ENCODE results near the gene ZBTB7C.

ZBTB7C gene

GRCh38 chr18:48038636-48039035, 370.5 kb downstream of the ZBTB7C start (continued):
- TF ChIP-seq KLF8 (tag by site-specific recombination; IDR thresholded peaks at IDR 0.05), result no peak

DNA sequence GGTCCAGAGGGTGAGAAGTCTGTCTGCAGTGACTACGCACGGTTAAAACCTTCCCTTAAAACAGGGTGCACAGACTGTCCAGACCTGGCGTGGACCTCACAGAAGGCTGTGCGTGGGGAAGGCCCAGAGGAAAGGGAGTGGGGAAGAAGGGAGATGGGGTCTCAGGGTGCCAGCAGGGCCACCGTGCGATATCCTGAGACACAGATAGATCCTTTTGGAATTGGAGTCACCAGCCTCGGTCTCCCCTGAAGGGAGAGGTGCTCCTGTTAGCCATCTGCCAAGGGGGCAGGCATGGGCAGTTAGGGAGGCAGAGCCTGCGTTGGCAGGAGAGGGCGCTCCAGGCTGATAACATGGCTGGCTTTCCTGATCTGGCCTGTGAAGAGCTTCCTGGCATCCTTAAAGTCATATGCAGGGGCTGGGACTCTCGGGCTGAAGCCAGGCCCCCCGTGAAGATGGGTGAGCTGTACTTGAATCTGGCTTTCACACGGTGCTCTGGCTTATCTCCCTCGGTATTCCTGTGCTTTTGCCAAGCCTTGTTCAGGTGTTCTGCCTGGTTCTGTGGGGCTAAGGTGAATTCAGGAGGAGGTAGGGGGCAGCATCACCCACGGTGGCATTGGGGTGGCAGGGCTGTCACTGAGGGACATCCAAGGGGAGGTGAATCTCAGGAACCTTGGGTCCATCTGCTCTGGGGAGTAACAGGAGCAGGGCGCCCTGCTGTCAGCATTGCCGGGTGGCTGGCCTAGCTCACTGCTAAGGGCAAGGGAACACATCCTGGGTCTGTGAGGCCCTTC, 371.5 kb downstream of the ZBTB7C start:
- TF ChIP-seq PRDM1 (tag by site-specific recombination; IDR thresholded peaks at IDR 0.05), result no peak
- TF ChIP-seq ZSCAN23 (tag by site-specific recombination; IDR thresholded peaks at IDR 0.05), result no peak
- TF ChIP-seq ZNF704 (tag by site-specific recombination; IDR thresholded peaks at IDR 0.05), result no peak
- TF ChIP-seq GLIS1 (tag by site-specific recombination; IDR thresholded peaks at IDR 0.05), result peak; percentile 32; the same call in 1 of the 2 replicates
- TF ChIP-seq ZBTB26 (tag by site-specific recombination; optimal IDR thresholded peaks at IDR 0.05), result no peak
- no peak for TF ChIP-seq WT1 (tag by site-specific recombination; IDR thresholded peaks at IDR 0.05)
- no peaks in the 10 kb centered on the region for H3K9me3 ChIP-seq (ENCODE audit: control insufficient read depth, insufficient read depth, low read depth, low read length)
- H3K27ac ChIP-seq (ENCODE audit: extremely low read depth, low read depth, low read length), result no peak overlapping the region
- no peaks in the 10 kb centered on the region for H3K4me1 ChIP-seq (ENCODE audit: control insufficient read depth, insufficient read depth, low read length)
- POLR2A ChIA-PET, result no interaction called here
- no peak overlapping the region for H3K4me3 ChIP-seq (ENCODE audit: low read depth, low read length)
- CTCF ChIA-PET, result interaction anchor here (0.6 to 2.4 kb wide), 8 partner anchors 50 to 414 kb away, joined by 3 to 13 read pairs (median 4); no protein-coding TSS in a partner anchor
- no peaks in the 10 kb centered on the region for H3K36me3 ChIP-seq (ENCODE audit: control insufficient read depth in 2 of 2, insufficient read depth in 1 of 2, low read length in 2 of 2)

DNA sequence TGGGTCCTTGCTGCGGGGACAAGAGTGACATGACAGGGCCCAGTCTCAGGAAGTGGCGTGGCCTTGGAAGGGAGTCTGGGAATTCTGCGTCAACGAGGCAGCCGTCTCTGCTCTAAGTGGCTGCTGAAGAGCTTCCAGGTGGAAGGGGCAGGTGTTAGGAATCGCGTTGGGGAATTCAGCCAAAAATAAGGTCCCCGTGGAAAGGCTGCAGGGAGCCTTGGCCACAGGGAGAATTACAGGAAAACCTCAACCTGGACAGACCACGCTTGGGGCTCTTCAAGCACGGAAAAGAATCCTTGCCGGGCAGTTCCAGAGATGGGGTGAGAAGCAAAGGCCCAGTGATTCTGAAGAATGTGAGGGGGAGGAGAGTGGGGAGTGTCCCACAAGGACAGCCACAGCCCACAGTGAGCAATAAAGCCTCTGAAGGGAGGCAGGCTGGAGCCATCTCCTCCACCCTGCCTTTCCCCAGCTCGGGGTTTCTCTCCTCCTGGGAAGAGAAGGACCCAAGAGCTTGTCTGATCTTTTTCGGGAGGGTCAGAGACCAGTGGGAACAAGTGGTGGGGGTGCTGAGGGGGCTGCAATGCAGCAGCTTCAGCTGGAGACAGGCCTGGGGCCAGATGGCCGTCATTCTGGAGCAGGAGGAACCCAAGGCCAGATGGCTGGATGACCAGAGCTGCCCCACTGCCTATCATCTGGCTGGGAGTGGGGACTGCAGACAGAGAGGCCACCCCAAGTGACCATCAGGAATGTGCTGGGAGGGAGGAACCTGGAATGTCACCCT, 372.4 kb downstream of the ZBTB7C start:
- Histone ChIP-seq H3K27ac (ENCODE audit: extremely low read depth, low read depth, low read length) (no peak overlapping the region), H3K9me3 (ENCODE audit: control insufficient read depth, insufficient read depth, low read depth, low read length) (no peaks in the 10 kb centered on the region), H3K4me3 (ENCODE audit: low read depth, low read length) (no peak overlapping the region), H3K4me1 (ENCODE audit: control insufficient read depth, insufficient read depth, low read length) (no peaks in the 10 kb centered on the region), H3K36me3 (ENCODE audit: control insufficient read depth in 2 of 2, insufficient read depth in 1 of 2, low read length in 2 of 2) (no peaks in the 10 kb centered on the region)
- ChIA-PET POLR2A (no interaction called here), CTCF (interaction anchor here (0.6 to 2.4 kb wide), 5 partner anchors 97 to 409 kb away, joined by 3 to 13 read pairs (median 4); no protein-coding TSS in a partner anchor)
- no peak for TF ChIP-seq ZNF555 (tag by site-specific recombination; conservative IDR thresholded peaks at IDR 0.05)
- TF ChIP-seq ZNF658 (tag by site-specific recombination; IDR thresholded peaks at IDR 0.05), result no peak
- no peak for TF ChIP-seq ZNF426 (tag by site-specific recombination; IDR thresholded peaks at IDR 0.05)
- TF ChIP-seq SETDB1 (IDR thresholded peaks at IDR 0.05; ENCODE audit: insufficient read length, low read length), result no peak
- TF ChIP-seq ZBTB21 (tag by site-specific recombination; IDR thresholded peaks at IDR 0.05), result no peak
- TF ChIP-seq MZF1 (tag by site-specific recombination; IDR thresholded peaks at IDR 0.05; ENCODE audit: borderline replicate concordance), result no peak
- TF ChIP-seq, protein P1, sequence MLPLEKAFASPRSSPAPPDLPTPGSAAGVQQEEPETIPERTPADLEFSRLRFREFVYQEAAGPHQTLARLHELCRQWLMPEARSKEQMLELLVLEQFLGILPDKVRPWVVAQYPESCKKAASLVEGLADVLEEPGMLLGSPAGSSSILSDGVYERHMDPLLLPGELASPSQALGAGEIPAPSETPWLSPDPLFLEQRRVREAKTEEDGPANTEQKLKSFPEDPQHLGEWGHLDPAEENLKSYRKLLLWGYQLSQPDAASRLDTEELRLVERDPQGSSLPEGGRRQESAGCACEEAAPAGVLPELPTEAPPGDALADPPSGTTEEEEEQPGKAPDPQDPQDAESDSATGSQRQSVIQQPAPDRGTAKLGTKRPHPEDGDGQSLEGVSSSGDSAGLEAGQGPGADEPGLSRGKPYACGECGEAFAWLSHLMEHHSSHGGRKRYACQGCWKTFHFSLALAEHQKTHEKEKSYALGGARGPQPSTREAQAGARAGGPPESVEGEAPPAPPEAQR (tag by site-specific recombination; IDR thresholded peaks at IDR 0.05), result no peak

DNA sequence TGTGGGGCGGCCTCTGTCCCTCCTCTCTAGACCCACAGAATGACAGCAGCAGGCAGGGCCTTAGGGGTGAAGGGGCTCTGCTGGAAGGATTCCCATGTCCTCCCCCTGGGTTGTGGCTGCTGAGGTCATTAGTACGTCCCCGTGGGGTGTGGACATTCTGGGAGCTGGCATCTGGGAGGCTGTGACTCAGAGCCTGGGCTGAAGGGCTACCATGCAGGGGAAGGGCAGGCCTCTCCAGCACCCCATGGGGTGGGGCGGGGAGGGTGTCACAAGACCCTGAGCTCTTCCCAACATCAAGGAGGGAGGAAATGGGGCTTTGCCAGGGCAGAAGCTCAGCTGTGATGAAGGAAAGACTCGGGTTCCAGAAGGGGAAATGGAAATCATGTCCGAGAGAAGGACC, 373.0 kb downstream of the ZBTB7C start:
- H3K36me3 ChIP-seq (ENCODE audit: control insufficient read depth in 2 of 2, insufficient read depth in 1 of 2, low read length in 2 of 2), result no peaks in the 10 kb centered on the region
- H3K27ac ChIP-seq (ENCODE audit: extremely low read depth, low read depth, low read length), result no peak overlapping the region
- ChIA-PET CTCF (interaction anchor here (0.6 to 2.4 kb wide), 4 partner anchors 98 to 409 kb away, joined by 3 to 13 read pairs (median 4); no protein-coding TSS in a partner anchor), POLR2A (no interaction called here)
- H3K9me3 ChIP-seq (ENCODE audit: control insufficient read depth, insufficient read depth, low read depth, low read length), result no peaks in the 10 kb centered on the region
- H3K4me1 ChIP-seq (ENCODE audit: control insufficient read depth, insufficient read depth, low read length), result no peaks in the 10 kb centered on the region
- TF ChIP-seq KLF17 (tag by site-specific recombination; IDR thresholded peaks at IDR 0.05), result peak; percentile 69
- peak; percentile 71 for TF ChIP-seq ZIC2 (tag by site-specific recombination; IDR thresholded peaks at IDR 0.05)
- no peak for TF ChIP-seq ZBTB20 (tag by site-specific recombination; IDR thresholded peaks at IDR 0.05)
- TF ChIP-seq ZNF664 (tag by site-specific recombination; IDR thresholded peaks at IDR 0.05), result no peak
- TF ChIP-seq GLIS2 (tag by site-specific recombination; IDR thresholded peaks at IDR 0.05), result 0 out of 2 replicates have a peak, but pooled peaks have one; percentile 10
- peak; percentile 84 for TF ChIP-seq KLF1 (tag by site-specific recombination; IDR thresholded peaks at IDR 0.05)
- TF ChIP-seq GLIS1 (tag by site-specific recombination; IDR thresholded peaks at IDR 0.05), result peak; percentile 24; the same call in 1 of the 2 replicates
- no peak overlapping the region for H3K4me3 ChIP-seq (ENCODE audit: low read depth, low read length)
